OCI-LY3 (cell line): ENCODE measurements around the gene FUT7.

Experiments
- H2AFZ ChIP-seq: fragments of 200-600, 300-600 bp; shearing (Covaris generic); 2 replicates; pipeline ENCODE4 v1.6.0; 2014; ENCODE audit warnings: antibody characterized with exemption, low read depth, low read length
- H3K27ac ChIP-seq: fragments of 200-600, 300-600 bp; sonication (generic); 2 replicates; pipeline ENCODE4 v1.5.1; 2014; ENCODE audit warnings: mild to moderate bottlenecking, low read length, moderate library complexity, mixed read lengths
- H3K27me3 ChIP-seq: fragments of 200-600, 300-600 bp; sonication (generic); 2 replicates; pipeline ENCODE4 v1.6.1; 2014; ENCODE audit warnings: low read depth, low read length, mixed read lengths
- H3K36me3 ChIP-seq: fragments of 200-600, 300-600 bp; sonication (generic); replicated peaks from 2 replicates; pipeline ENCODE3; 2014; ENCODE audit warnings: low read depth, low read length, mixed read lengths
- H3K4me1 ChIP-seq: fragments of 300-600, 200-600 bp; sonication (generic); 2 replicates; pipeline ENCODE4 v1.6.1; 2014; ENCODE audit warnings: low read length, mixed read lengths
- H3K4me2 ChIP-seq: fragments of 200-600, 300-600 bp; sonication (generic); 2 replicates; pipeline ENCODE4 v1.6.1; 2014; ENCODE audit warnings: low read length, mixed read lengths
- H3K4me3 ChIP-seq: fragments of 300-600, 200-600 bp; sonication (generic); 2 replicates; pipeline ENCODE4 v1.5.1; 2014; ENCODE audit warnings: antibody characterized with exemption, mild to moderate bottlenecking, low read length, moderate library complexity
- H3K79me2 ChIP-seq: fragments of 300-600, 200-600 bp; shearing (Covaris generic); 2 replicates; pipeline ENCODE4 v1.6.1; 2014; ENCODE audit warnings: mild to moderate bottlenecking, low read length, mixed read lengths
- H3K9ac ChIP-seq: fragments of 300-600, 200-600 bp; shearing (Covaris generic); 2 replicates; pipeline ENCODE4 v1.6.0; 2014; ENCODE audit warnings: mild to moderate bottlenecking, low read length, moderate library complexity
- H3K9me3 ChIP-seq: fragments of 200-600, 300-600 bp; shearing (Covaris generic); 2 replicates; pipeline ENCODE4 v1.6.1; 2014; ENCODE audit warnings: low read length, mixed read lengths; ENCODE audit not compliant: insufficient read depth
- H4K20me1 ChIP-seq: fragments of 200-600, 300-600 bp; sonication (generic); 2 replicates; pipeline ENCODE4 v1.6.1; 2016; ENCODE audit warnings: low read length, mixed read lengths; ENCODE audit not compliant: insufficient read depth
- EZH2phosphoT487 ChIP-seq: fragments of 200-600 bp; shearing (Covaris generic); IDR thresholded peaks from 2 replicates; pipeline ENCODE4 v1.6.1; 2018; ENCODE audit warnings: antibody characterized with exemption, mixed run types, low read depth
- TF ChIP-seq, protein P1 (sequence below): fragments of 200-600, 300-600 bp; sonication (generic); IDR thresholded peaks from 2 replicates; pipeline ENCODE4 v1.5.1; 2014; ENCODE audit warnings: antibody characterized with exemption, low read length, low read depth

Gene FUT7

DNA sequence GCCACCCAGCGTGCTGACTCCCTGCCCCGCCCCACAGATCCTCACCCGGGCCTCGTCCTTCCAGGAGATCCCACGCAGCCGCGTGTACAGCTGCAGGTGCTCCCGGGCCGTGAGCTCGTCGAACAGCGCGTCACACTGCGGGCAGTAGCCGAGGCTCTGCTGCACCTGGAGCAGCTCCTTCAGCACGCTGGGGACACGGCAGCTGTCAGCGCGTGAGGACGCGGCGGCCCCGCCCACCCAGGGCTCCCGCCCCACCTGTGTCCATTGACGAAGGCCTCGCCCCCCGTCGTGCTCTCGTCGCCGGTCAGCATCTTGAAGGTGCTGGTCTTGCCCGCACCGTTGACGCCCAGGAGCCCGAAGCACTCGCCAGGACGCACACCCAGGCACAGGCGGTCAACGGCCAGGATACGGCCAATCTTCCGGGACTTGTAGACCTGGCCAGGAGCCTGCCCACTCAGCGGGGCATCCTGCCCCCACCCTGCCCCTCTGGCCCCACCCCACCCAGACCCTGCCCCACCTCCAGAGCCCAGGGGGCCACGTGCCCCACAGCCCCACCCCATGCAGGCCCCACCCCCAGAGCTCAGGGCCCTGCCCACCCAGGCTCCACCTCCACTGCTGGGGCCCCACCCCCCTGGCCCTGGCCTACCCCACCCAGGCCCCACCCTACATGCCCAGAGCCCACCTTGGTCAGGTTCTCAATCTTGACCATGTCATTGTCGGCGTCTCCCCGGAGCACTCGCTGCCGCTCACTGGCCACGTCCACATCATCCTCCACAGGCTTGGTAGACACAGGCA lies 21.8 kb downstream of the FUT7 start:
- H4K20me1 ChIP-seq, result no peaks in the 10 kb centered on the region
- no peaks in the 10 kb centered on the region for H3K79me2 ChIP-seq
- no peaks in the 10 kb centered on the region for H3K36me3 ChIP-seq
- no peak overlapping the region for H3K9ac ChIP-seq
- H3K27ac ChIP-seq, result no peak overlapping the region
- no peak overlapping the region for H2AFZ ChIP-seq
- no peaks in the 10 kb centered on the region for H3K9me3 ChIP-seq
- TF ChIP-seq, protein P1, sequence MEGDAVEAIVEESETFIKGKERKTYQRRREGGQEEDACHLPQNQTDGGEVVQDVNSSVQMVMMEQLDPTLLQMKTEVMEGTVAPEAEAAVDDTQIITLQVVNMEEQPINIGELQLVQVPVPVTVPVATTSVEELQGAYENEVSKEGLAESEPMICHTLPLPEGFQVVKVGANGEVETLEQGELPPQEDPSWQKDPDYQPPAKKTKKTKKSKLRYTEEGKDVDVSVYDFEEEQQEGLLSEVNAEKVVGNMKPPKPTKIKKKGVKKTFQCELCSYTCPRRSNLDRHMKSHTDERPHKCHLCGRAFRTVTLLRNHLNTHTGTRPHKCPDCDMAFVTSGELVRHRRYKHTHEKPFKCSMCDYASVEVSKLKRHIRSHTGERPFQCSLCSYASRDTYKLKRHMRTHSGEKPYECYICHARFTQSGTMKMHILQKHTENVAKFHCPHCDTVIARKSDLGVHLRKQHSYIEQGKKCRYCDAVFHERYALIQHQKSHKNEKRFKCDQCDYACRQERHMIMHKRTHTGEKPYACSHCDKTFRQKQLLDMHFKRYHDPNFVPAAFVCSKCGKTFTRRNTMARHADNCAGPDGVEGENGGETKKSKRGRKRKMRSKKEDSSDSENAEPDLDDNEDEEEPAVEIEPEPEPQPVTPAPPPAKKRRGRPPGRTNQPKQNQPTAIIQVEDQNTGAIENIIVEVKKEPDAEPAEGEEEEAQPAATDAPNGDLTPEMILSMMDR, result no peak
- TF ChIP-seq EZH2phosphoT487, result no peak
- no peak overlapping the region for H3K4me3 ChIP-seq
- no peaks in the 10 kb centered on the region for H3K27me3 ChIP-seq
- H3K4me1 ChIP-seq, result no peaks in the 10 kb centered on the region
- no peak overlapping the region for H3K4me2 ChIP-seq

DNA sequence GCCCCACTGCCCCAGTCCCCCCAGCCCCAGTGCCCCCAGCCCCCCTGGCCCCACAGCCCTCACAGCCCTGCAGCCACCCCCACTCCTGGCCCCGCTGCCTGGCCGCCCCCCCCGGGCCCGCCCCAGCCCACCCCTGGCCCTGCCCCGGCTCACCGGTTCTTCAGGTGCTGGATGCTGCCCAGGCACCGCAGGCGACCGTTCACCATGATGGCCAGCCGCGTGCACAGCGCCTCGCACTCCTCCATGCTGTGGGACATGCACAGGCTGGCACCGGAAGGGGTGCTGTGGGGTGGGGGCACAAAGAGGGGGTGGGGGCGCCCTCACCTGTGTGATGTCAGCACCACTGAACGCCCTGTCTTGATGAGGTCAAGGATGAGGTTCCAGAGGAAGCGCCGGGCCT lies 22.7 kb downstream of the FUT7 start:
- no peak for TF ChIP-seq EZH2phosphoT487
- TF ChIP-seq, protein P1, result no peak
- Histone ChIP-seq H3K36me3 (no peaks in the 10 kb centered on the region), H3K9ac (no peak overlapping the region), H3K9me3 (no peaks in the 10 kb centered on the region), H3K79me2 (no peaks in the 10 kb centered on the region), H3K27ac (no peak overlapping the region), H3K27me3 (no peaks in the 10 kb centered on the region), H3K4me1 (no peaks in the 10 kb centered on the region), H4K20me1 (no peaks in the 10 kb centered on the region), H2AFZ (no peak overlapping the region), H3K4me3 (no peak overlapping the region), H3K4me2 (no peak overlapping the region)

DNA sequence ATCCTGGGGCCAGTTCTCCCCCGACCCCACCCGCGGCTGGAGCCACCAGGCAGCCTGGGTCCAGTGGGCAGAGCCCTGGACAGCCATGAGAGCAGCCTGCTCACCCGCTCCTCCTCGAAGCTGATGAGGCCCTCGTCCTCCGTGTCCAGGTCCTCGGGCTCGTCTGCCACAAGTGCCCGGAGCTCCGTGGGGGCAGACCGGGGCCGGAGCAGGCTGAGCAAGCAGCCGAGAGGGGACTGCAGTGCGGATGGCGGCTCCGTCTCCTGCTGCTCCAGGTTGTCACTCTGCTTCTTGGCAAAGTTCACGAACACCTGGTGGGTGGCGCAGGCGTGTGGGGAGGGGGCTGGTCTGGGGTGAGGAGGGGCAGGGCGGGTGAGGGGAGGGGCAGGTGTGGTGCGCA lies 23.6 kb downstream of the FUT7 start:
- H3K27ac ChIP-seq, result no peak overlapping the region
- TF ChIP-seq, protein P1, result no peak
- TF ChIP-seq EZH2phosphoT487, result no peak
- no peak overlapping the region for H3K9ac ChIP-seq
- H3K4me1 ChIP-seq, result no peaks in the 10 kb centered on the region
- H3K9me3 ChIP-seq, result no peaks in the 10 kb centered on the region
- H3K4me3 ChIP-seq, result no peak overlapping the region
- no peak overlapping the region for H3K4me2 ChIP-seq
- H2AFZ ChIP-seq, result no peak overlapping the region
- no peaks in the 10 kb centered on the region for H4K20me1 ChIP-seq
- H3K27me3 ChIP-seq, result no peaks in the 10 kb centered on the region
- no peaks in the 10 kb centered on the region for H3K36me3 ChIP-seq
- no peaks in the 10 kb centered on the region for H3K79me2 ChIP-seq

DNA sequence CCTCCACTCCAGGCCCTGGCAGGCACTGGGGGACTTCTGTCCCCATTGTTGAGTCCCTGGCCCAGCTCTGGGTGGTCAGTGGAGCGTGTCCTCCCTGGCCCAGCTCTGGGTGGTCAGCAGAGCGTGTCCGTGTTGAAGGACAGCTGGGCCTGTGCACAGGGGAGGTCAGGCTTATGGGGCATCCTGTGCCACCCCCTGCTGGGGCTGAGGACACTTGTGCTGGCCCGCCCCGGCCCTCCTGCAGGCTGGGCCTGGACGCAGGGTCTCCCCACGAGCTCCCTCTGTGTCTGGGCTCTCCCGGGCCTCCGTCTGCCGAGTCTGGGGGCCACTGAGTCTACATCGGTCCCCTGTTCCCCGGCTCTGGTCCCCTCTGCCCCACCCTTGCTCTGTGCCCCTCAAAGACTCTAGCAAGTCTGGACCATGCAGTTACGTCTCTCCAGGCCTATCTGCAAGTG lies 24.0 kb downstream of the FUT7 start:
- Histone ChIP-seq H3K4me1 (no peaks in the 10 kb centered on the region), H3K4me3 (no peak overlapping the region), H3K27me3 (no peaks in the 10 kb centered on the region; the same call in 1 of the 2 replicates), H4K20me1 (no peaks in the 10 kb centered on the region), H3K4me2 (no peak overlapping the region), H2AFZ (no peak overlapping the region), H3K9me3 (no peaks in the 10 kb centered on the region), H3K79me2 (no peaks in the 10 kb centered on the region), H3K36me3 (no peaks in the 10 kb centered on the region), H3K9ac (no peak overlapping the region), H3K27ac (no peak overlapping the region)
- TF ChIP-seq EZH2phosphoT487, result no peak
- TF ChIP-seq, protein P1, result no peak
